Stimulated activated CD8-positive, alpha-beta memory T cell treated with anti-CD3 and anti-CD28 coated beads, Interleukin-7, amount 100 ng/mL, for 1 hour (primary cell): ENCODE data around the gene TYMP.

ENCODE experiments used
- DNase-seq, 2 donors: peaks; one replicate each; pipeline ENCODE4 v3.0.0-alpha.2; 2020; ENCODE audit warnings: low read depth in 2 of 2

TYMP gene

GRCh38 chr22:50483977-50484853 is 45.6 kb downstream of the TYMP start:
- no peak for DNase-seq

- DNase-seq = no peak
These were observed 46.3 kb downstream of the TYMP start for GRCh38 chr22:50483556-50483955.

GRCh38 chr22:50483106-50483505 is 46.7 kb downstream of the TYMP start:
- DNase-seq = no peak

- no peak for DNase-seq
These were observed 47.4 kb downstream of the TYMP start for GRCh38 chr22:50482107-50483074.

GRCh38 chr22:50481440-50482106 is 48.2 kb downstream of the TYMP start, which contains the start of gene ADM2:
TSS of gene ADM2 (plus strand) at chr22:50481543. CDS start at chr22:50481848, 305 bp downstream.
- DNase-seq = peak; percentile 24 to 41

- no peak for DNase-seq
These were observed 48.8 kb downstream of the TYMP start for GRCh38 chr22:50481045-50481439.

- no peak for DNase-seq
These were observed 50.1 kb downstream of the TYMP start for GRCh38 chr22:50479721-50480120.

GRCh38 chr22:50477923-50478322 is 51.9 kb downstream of the TYMP start:
- no peak for DNase-seq

- no peak for DNase-seq
These were observed 52.9 kb downstream of the TYMP start for GRCh38 chr22:50476868-50477267.
